DND-41 (cell line): ENCODE data around the gene ACTA2.

Experiments
- ATAC-seq: fragments of 200-7000 bp; cut with Tn5 transposase; 3 replicates; pipeline ENCODE4 v1.9.1; 2021; ENCODE audit warnings: low read depth; ENCODE audit not compliant: insufficient read depth
- DNase-seq: peaks from one replicate; pipeline ENCODE4 v3.0.0-alpha.2; 2020
- H2AFZ ChIP-seq: 2 replicates; pipeline ENCODE4 v1.6.0; 2012; ENCODE audit warnings: low read depth, low read length
- H3K27ac ChIP-seq: 2 replicates; pipeline ENCODE4 v1.5.1; 2012; ENCODE audit warnings: low read length, inconsistent platforms
- H3K27me3 ChIP-seq: fragments of 200-600 bp; sonication (generic); 2 replicates; pipeline ENCODE4 v1.6.0; 2012; ENCODE audit warnings: low read length, mild to moderate bottlenecking, inconsistent platforms; ENCODE audit not compliant: insufficient read depth, poor library complexity
- H3K36me3 ChIP-seq: 2 replicates; pipeline ENCODE4 v1.5.1; 2012; ENCODE audit warnings: low read length, inconsistent platforms; ENCODE audit not compliant: insufficient read depth
- H3K4me1 ChIP-seq: 2 replicates; pipeline ENCODE4 v1.5.1; 2012; ENCODE audit warnings: mild to moderate bottlenecking, low read length; ENCODE audit not compliant: insufficient read depth
- H3K4me2 ChIP-seq: 2 replicates; pipeline ENCODE4 v1.6.0; 2012; ENCODE audit warnings: mild to moderate bottlenecking, moderate library complexity, low read length, inconsistent platforms; ENCODE audit not compliant: insufficient read depth
- H3K4me3 ChIP-seq, 2 experiments: fragments of 200-600 bp in 1 of 2; shearing (Covaris generic) in 1 of 2; 2 replicates each; pipeline ENCODE4 v1.5.1; 2012 to 2016; ENCODE audit warnings: inconsistent platforms in 2 of 2, low read length in 2 of 2, mild to moderate bottlenecking in 2 of 2, low read depth in 1 of 2, moderate library complexity in 1 of 2
- H3K79me2 ChIP-seq: 2 replicates; pipeline ENCODE4 v1.6.0; 2012; ENCODE audit warnings: low read length, inconsistent platforms; ENCODE audit not compliant: insufficient read depth
- H3K9ac ChIP-seq: 2 replicates; pipeline ENCODE4 v1.6.0; 2012; ENCODE audit warnings: low read depth, mild to moderate bottlenecking, inconsistent platforms, low read length, moderate library complexity
- H3K9me3 ChIP-seq: 2 replicates; pipeline ENCODE4 v1.5.1; 2012; ENCODE audit warnings: low read length, moderate library complexity, mild to moderate bottlenecking, inconsistent platforms; ENCODE audit not compliant: insufficient read depth, severe bottlenecking
- H4K20me1 ChIP-seq: 2 replicates; pipeline ENCODE4 v1.6.0; 2012; ENCODE audit warnings: low read length; ENCODE audit not compliant: insufficient read depth
- EZH2 ChIP-seq: IDR thresholded peaks from 3 replicates; pipeline ENCODE4 v1.6.1; 2012; ENCODE audit warnings: borderline replicate concordance, low read depth, mild to moderate bottlenecking, moderate library complexity, low read length, inconsistent platforms; ENCODE audit not compliant: severe bottlenecking
- TF ChIP-seq, protein P1 (sequence below): IDR thresholded peaks from 2 replicates; pipeline ENCODE4 v1.5.1; 2012; ENCODE audit warnings: borderline replicate concordance, low read length, moderate library complexity, mild to moderate bottlenecking; ENCODE audit not compliant: poor library complexity, severe bottlenecking; ENCODE audit errors: extremely low read depth

ACTA2 gene

GRCh38 chr10:88974446-88975376, 22.1 kb upstream of the ACTA2 start:
- no peaks in the 10 kb centered on the region for H3K79me2 ChIP-seq
- peak overlapping the region; percentile 89 for H3K27ac ChIP-seq
- TF ChIP-seq, protein P1, sequence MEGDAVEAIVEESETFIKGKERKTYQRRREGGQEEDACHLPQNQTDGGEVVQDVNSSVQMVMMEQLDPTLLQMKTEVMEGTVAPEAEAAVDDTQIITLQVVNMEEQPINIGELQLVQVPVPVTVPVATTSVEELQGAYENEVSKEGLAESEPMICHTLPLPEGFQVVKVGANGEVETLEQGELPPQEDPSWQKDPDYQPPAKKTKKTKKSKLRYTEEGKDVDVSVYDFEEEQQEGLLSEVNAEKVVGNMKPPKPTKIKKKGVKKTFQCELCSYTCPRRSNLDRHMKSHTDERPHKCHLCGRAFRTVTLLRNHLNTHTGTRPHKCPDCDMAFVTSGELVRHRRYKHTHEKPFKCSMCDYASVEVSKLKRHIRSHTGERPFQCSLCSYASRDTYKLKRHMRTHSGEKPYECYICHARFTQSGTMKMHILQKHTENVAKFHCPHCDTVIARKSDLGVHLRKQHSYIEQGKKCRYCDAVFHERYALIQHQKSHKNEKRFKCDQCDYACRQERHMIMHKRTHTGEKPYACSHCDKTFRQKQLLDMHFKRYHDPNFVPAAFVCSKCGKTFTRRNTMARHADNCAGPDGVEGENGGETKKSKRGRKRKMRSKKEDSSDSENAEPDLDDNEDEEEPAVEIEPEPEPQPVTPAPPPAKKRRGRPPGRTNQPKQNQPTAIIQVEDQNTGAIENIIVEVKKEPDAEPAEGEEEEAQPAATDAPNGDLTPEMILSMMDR: no peak
- no peak for TF ChIP-seq EZH2
- H3K4me1 ChIP-seq: peaks cover 16% of the 10 kb centered on the region
- H3K4me3 ChIP-seq: peak overlapping the region; percentile 23 to 55
- H4K20me1 ChIP-seq: no peaks in the 10 kb centered on the region
- peak overlapping the region; percentile 94 for H2AFZ ChIP-seq
- no peaks in the 10 kb centered on the region for H3K36me3 ChIP-seq
- no peaks in the 10 kb centered on the region for H3K27me3 ChIP-seq
- H3K9me3 ChIP-seq: no peaks in the 10 kb centered on the region
- DNase-seq: peak; percentile 16
- peak overlapping the region; percentile 57 for H3K9ac ChIP-seq
- peak; percentile 88 for ATAC-seq
- H3K4me2 ChIP-seq: peak overlapping the region; percentile 65

GRCh38 chr10:88974012-88974411, 21.4 kb upstream of the ACTA2 start:
- DNase-seq (no peak), ATAC-seq (no peak)
- Histone ChIP-seq H3K9me3 (no peaks in the 10 kb centered on the region), H3K27me3 (no peaks in the 10 kb centered on the region), H4K20me1 (no peaks in the 10 kb centered on the region), H3K4me2 (no peak overlapping the region), H3K36me3 (no peaks in the 10 kb centered on the region), H3K27ac (no peak overlapping the region), H3K9ac (no peak overlapping the region), H3K79me2 (no peaks in the 10 kb centered on the region), H3K4me3 (no peak overlapping the region), H2AFZ (no peak overlapping the region), H3K4me1 (peaks cover 16% of the 10 kb centered on the region)
- TF ChIP-seq EZH2: no peak
- TF ChIP-seq, protein P1: no peak

DNA sequence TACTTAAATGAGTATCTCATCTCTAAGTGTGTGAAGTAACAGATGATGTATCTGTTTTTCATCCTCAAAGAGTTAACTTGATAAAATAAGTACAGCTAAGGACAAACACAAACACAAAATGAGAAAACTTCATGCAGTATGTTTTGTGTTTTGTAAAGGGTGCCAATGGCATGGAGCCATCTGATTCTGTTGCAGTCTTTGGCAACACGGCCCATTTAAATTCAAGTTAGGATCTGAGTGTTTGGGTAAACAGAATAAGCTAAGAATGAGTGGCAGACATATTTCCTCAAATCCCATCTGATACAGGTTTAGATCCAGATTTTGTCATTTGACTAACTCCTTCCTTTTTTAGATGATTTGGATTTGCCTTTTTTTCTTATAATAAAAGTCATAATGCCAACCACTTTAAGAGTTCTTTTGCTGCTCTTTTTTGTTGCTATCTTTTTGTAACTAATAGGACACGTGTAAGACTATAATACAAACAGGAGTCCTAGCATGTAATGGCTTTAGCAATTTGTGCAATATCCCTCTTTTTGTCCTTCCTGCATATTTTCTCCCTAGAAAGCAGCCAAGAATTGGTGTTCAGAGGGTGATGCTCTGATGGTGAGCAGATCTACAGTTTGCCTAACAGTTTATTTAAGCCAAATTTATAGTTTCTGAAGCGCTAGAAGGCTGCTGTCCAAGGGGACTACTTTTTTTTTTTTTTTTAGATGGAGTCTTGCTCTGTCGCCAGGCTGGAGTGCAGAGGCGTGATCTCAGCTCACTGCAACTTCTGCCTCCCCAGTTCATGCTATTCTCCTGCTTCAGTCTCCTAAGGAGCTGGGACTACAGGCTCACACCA, 18.9 kb upstream of the ACTA2 start:
- Histone ChIP-seq H3K9me3 (no peaks in the 10 kb centered on the region), H2AFZ (no peak overlapping the region), H4K20me1 (no peaks in the 10 kb centered on the region), H3K79me2 (no peaks in the 10 kb centered on the region), H3K4me3 (no peak overlapping the region), H3K9ac (no peak overlapping the region), H3K4me1 (peaks cover 16% of the 10 kb centered on the region), H3K27me3 (no peaks in the 10 kb centered on the region), H3K36me3 (no peaks in the 10 kb centered on the region), H3K27ac (no peak overlapping the region), H3K4me2 (no peak overlapping the region)
- DNase-seq: no peak
- no peak for ATAC-seq
- TF ChIP-seq, protein P1: no peak
- no peak for TF ChIP-seq EZH2
